Smooth muscle cell (in vitro differentiated cells): Measurements from ENCODE around the gene IPMK. TPM values are rescaled to one million over a fixed set of nuclear protein-coding genes. Genes with fewer than 3 reads are reported as not detected.

Experiments used
- DNase-seq: peaks from one replicate; lab custom pipeline; 2025; ENCODE audit not compliant: unreplicated experiment; lab: John Stamatoyannopoulos, UW
- H2AFZ ChIP-seq: fragments of 200-600 bp; sonication (generic); 2 replicates; pipeline ENCODE4 v1.6.0; 2016; ENCODE audit warnings: antibody characterized with exemption, low read depth, mild to moderate bottlenecking
- H3F3A ChIP-seq: fragments of 200-600 bp; sonication (generic); 2 replicates; pipeline ENCODE4 v1.6.0; 2017; ENCODE audit warnings: antibody characterized with exemption, low read depth
- H3K27ac ChIP-seq: fragments of 200-600 bp; sonication (generic); 2 replicates; pipeline ENCODE4 v1.5.1; 2016; ENCODE audit warnings: low read depth, mild to moderate bottlenecking
- H3K27me3 ChIP-seq: fragments of 200-600 bp; sonication (generic); 2 replicates; pipeline ENCODE4 v1.6.1; 2016; ENCODE audit warnings: low read depth, mild to moderate bottlenecking
- H3K36me3 ChIP-seq: fragments of 200-600 bp; sonication (generic); 2 replicates; pipeline ENCODE4 v1.5.1; 2016; ENCODE audit warnings: low read depth
- H3K4me1 ChIP-seq: fragments of 200-600 bp; sonication (generic); 2 replicates; pipeline ENCODE4 v1.5.1; 2016; ENCODE audit warnings: low read depth
- H3K4me2 ChIP-seq: fragments of 200-600 bp; sonication (generic); 2 replicates; pipeline ENCODE4 v1.6.0; 2016; ENCODE audit warnings: mild to moderate bottlenecking
- H3K4me3 ChIP-seq: fragments of 200-600 bp; sonication (generic); 2 replicates; pipeline ENCODE4 v1.5.1; 2016; ENCODE audit warnings: mild to moderate bottlenecking
- H3K79me2 ChIP-seq: fragments of 200-600 bp; sonication (generic); 2 replicates; pipeline ENCODE4 v1.6.0; 2016; ENCODE audit warnings: low read depth, mild to moderate bottlenecking
- H3K9ac ChIP-seq: fragments of 200-600 bp; sonication (generic); 2 replicates; pipeline ENCODE4 v1.6.0; 2016; ENCODE audit warnings: low read depth
- H3K9me3 ChIP-seq: fragments of 200-600 bp; sonication (generic); replicated peaks from 2 replicates; pipeline ENCODE4 v1.5.1; 2016; ENCODE audit warnings: low read depth
- H4K20me1 ChIP-seq: fragments of 200-600 bp; sonication (generic); 2 replicates; pipeline ENCODE4 v1.6.0; 2016; ENCODE audit warnings: low read depth
- CTCF ChIP-seq: fragments of 200-600 bp; sonication (generic); IDR thresholded peaks from 2 replicates; pipeline ENCODE4 v1.5.1; 2017; ENCODE audit warnings: borderline replicate concordance, mild to moderate bottlenecking, antibody characterized with exemption; ENCODE audit not compliant: insufficient read depth, poor library complexity, severe bottlenecking
- WGBS: methylation state at CpG from one replicate; pipeline ENCODE4 v1.1.7; 2016; ENCODE audit warnings: low lambda C conversion rate; 5-methylcytosine and 5-hydroxymethylcytosine counted together
- polyA plus RNA-seq: library from polyadenylated mRNA; unstranded; fragments of >200 nt; fragmentation: Nextera tagmentation; extraction: Ambion mirVana; gene quantifications from 2 replicates; pipeline ENCODE4 v1.2.1, GENCODE V29; 2016
- total RNA-seq: library from RNA; depleted of rRNA; stranded (reverse); fragments of >200 nt; gene quantifications from 2 replicates; pipeline ENCODE4 v1.2.3, GENCODE V29; 2014

The IPMK gene
- total RNA-seq (9.2 and 12.1 TPM in 2 replicates), polyA plus RNA-seq (1.9 TPM in 2 replicates)

DNA sequence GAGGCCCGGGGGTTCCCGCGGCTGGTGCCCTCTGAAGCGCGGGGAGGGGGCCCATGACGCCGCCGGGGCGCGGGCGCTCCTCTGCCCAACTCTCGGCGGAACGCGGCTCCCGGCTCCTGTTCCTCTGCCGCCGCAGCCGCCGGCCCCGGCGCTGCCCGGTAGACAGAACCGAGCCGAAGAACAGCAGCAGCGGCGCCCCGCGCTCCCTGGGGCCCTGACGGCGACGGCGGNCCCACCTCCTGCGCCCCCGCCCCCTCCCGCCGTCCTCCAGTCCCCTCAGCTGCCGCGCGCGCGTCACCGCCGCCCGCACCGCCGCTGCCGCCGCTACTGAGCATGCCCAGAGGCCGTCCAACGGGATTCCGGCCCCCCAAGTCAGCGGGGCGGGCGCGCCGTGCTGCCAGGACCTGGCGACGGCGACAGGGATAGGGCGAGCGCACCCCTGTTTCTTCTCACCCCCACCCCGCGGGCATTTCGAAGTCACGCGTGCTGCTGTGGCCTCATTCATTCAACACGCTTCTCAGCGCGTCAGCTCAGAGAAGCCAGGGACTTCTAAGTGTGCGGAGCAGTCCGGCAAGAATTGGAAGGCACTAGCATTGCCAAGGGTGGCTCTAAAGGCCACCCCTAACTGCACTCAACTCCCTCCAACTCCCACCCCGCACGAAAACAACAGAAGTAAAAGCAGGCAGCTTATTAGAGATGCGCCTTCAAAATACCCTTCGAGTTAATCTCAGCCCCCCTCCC, at the start of gene IPMK:
Gene IPMK (minus strand): TSS at position 182 of the 741 bp plus-strand sequence. CDS start 283 bp downstream, outside the sequence.
- no peaks in the 10 kb centered on the region for H3K27me3 ChIP-seq
- peaks cover 6% of the 10 kb centered on the region for H3F3A ChIP-seq
- no peaks in the 10 kb centered on the region for H4K20me1 ChIP-seq
- peak within 1 kb of the TSS; percentile 91 for H3K9ac ChIP-seq
- no peaks in the 10 kb centered on the region for H3K36me3 ChIP-seq
- peaks cover 23% of the 10 kb centered on the region for H3K4me1 ChIP-seq
- peaks cover 41% of the 10 kb centered on the region for H3K79me2 ChIP-seq
- H3K27ac ChIP-seq: peak within 1 kb of the TSS; percentile 96
- peak within 1 kb of the TSS; percentile 87 for H3K4me3 ChIP-seq
- TF ChIP-seq CTCF: no peak
- H3K9me3 ChIP-seq: no peaks in the 10 kb centered on the region
- H3K4me2 ChIP-seq: peak within 1 kb of the TSS; percentile 99
- H2AFZ ChIP-seq: peak within 1 kb of the TSS; percentile 93
- WGBS: 1% methylated on average over 45 of the region's 76 CpGs
- DNase-seq: peak; percentile 90

- Histone ChIP-seq H3K9ac (no peak overlapping the region), H3K27me3 (no peaks in the 10 kb centered on the region), H3K27ac (no peak overlapping the region), H3K4me3 (no peak overlapping the region), H2AFZ (no peak overlapping the region), H3K4me2 (no peak overlapping the region), H3K36me3 (no peaks in the 10 kb centered on the region), H3K79me2 (no peaks in the 10 kb centered on the region), H3K9me3 (no peaks in the 10 kb centered on the region), H4K20me1 (no peaks in the 10 kb centered on the region), H3F3A (no peaks in the 10 kb centered on the region), H3K4me1 (peaks cover 4% of the 10 kb centered on the region)
- TF ChIP-seq CTCF: no peak
- DNase-seq: no peak
Observed at GRCh38 chr10:58316874-58317273, 49.2 kb upstream of the IPMK start.

- DNase-seq: no peak
- no peak for TF ChIP-seq CTCF
- Histone ChIP-seq H3K4me3 (no peak overlapping the region), H3K9ac (no peak overlapping the region), H3K27me3 (peaks cover 3% of the 10 kb centered on the region), H3F3A (no peaks in the 10 kb centered on the region), H3K4me1 (no peaks in the 10 kb centered on the region), H3K4me2 (no peak overlapping the region), H3K9me3 (no peaks in the 10 kb centered on the region), H4K20me1 (no peaks in the 10 kb centered on the region), H3K27ac (no peak overlapping the region), H3K36me3 (no peaks in the 10 kb centered on the region), H3K79me2 (no peaks in the 10 kb centered on the region), H2AFZ (no peak overlapping the region)
Observed at GRCh38 chr10:58311026-58311425, 43.3 kb upstream of the IPMK start.

- no peaks in the 10 kb centered on the region for H3K4me1 ChIP-seq
- H4K20me1 ChIP-seq: no peaks in the 10 kb centered on the region
- 88% methylated on average over 3 of the region's 3 CpGs for WGBS
- no peaks in the 10 kb centered on the region for H3K9me3 ChIP-seq
- no peak for TF ChIP-seq CTCF
- H2AFZ ChIP-seq: no peak overlapping the region
- H3K27me3 ChIP-seq: peaks cover 6% of the 10 kb centered on the region
- H3K79me2 ChIP-seq: no peaks in the 10 kb centered on the region
- H3K27ac ChIP-seq: no peak overlapping the region
- H3F3A ChIP-seq: no peaks in the 10 kb centered on the region
- no peak overlapping the region for H3K4me3 ChIP-seq
- no peak for DNase-seq
- H3K36me3 ChIP-seq: no peaks in the 10 kb centered on the region
- no peak overlapping the region for H3K4me2 ChIP-seq
- no peak overlapping the region for H3K9ac ChIP-seq
Observed at GRCh38 chr10:58307676-58308075, 40.0 kb upstream of the IPMK start.
